Astrocyte of the cerebellum (primary cell): ENCODE data around the gene OBSCN.

Source experiments
- DNase-seq: peaks from one replicate; pipeline ENCODE4 v3.0.0-alpha.2; 2011; ENCODE audit warnings: low read depth
- H3K4me3 ChIP-seq: 2 replicates; pipeline ENCODE4 v1.5.1; 2011; ENCODE audit warnings: mild to moderate bottlenecking, low read depth, low read length, moderate library complexity
- CTCF ChIP-seq: IDR thresholded peaks from 2 replicates; pipeline ENCODE4 v1.5.1; 2012; ENCODE audit warnings: low read length, low read depth, moderate library complexity, mild to moderate bottlenecking; ENCODE audit errors: missing control alignments
- in situ Hi-C: cut with HindIII; loops from 2 replicates; pipeline ENCODE4 v1.10.0; 2017; ENCODE audit warnings: low sequenced_read_pairs

OBSCN gene

GRCh38 chr1:228298471-228298870 is 90.6 kb downstream of the OBSCN start:
- no peak overlapping the region for H3K4me3 ChIP-seq
- in situ Hi-C loops = no loop called here
- DNase-seq = no peak
- TF ChIP-seq CTCF = no peak

GRCh38 chr1:228299211-228299610 is 91.4 kb downstream of the OBSCN start:
- TF ChIP-seq CTCF = no peak
- in situ Hi-C loops = no loop called here
- H3K4me3 ChIP-seq = no peak overlapping the region
- no peak for DNase-seq

- no peak overlapping the region for H3K4me3 ChIP-seq
- TF ChIP-seq CTCF = no peak
- DNase-seq = no peak
- in situ Hi-C loops = no loop called here
These were observed 92.1 kb downstream of the OBSCN start for GRCh38 chr1:228299901-228300300.

GRCh38 chr1:228302086-228302485 is 94.2 kb downstream of the OBSCN start:
- H3K4me3 ChIP-seq = no peak overlapping the region
- DNase-seq = no peak
- no peak for TF ChIP-seq CTCF
- in situ Hi-C loops = no loop called here

GRCh38 chr1:228303596-228303995 is 95.8 kb downstream of the OBSCN start:
- no peak for DNase-seq
- in situ Hi-C loops = no loop called here
- no peak for TF ChIP-seq CTCF

GRCh38 chr1:228304225-228304624 is 96.4 kb downstream of the OBSCN start:
- H3K4me3 ChIP-seq = no peak overlapping the region
- no peak for TF ChIP-seq CTCF
- in situ Hi-C loops = no loop called here
- no peak for DNase-seq

More at GRCh38 chr1:228303596-228303995, 95.8 kb downstream of the OBSCN start:
- no peak overlapping the region for H3K4me3 ChIP-seq
